ENCODE results near the gene GZMM.

Gene GZMM

GRCh38 chr19:572140-572742 lies 28.4 kb downstream of the GZMM start, which contains the start of gene BSG:
Gene BSG, plus strand, starts transcription at chr19:572596. Its CDS starts 39 bp downstream, at chr19:572635.
- H3K36me3 Mint-ChIP-seq (ENCODE audit: insufficient read depth): peaks cover 38% of the 10 kb centered on the region
- H3K27ac Mint-ChIP-seq: peak within 1 kb of the TSS; percentile 92
- peak within 1 kb of the TSS; percentile 92 for H3K4me3 Mint-ChIP-seq
- no peaks in the 10 kb centered on the region for H3K27me3 Mint-ChIP-seq
- ATAC-seq (replicated peaks): peak; percentile 85
- peaks cover 30 to 38% of the 10 kb centered on the region in 2 donors for H3K4me1 Mint-ChIP-seq (ENCODE audit: low read depth in 2 of 2)
- H3K9me3 Mint-ChIP-seq: no peaks in the 10 kb centered on the region
- peak; percentile 96 to 98 (median 98) for DNase-seq

- Mint-ChIP-seq H3K4me1 (ENCODE audit: low read depth in 2 of 2) (peaks cover 30 to 40% of the 10 kb centered on the region in 2 donors), H3K27me3 (no peaks in the 10 kb centered on the region), H3K36me3 (ENCODE audit: insufficient read depth) (peaks cover 38% of the 10 kb centered on the region), H3K27ac (peak overlapping the region; percentile 92), H3K9me3 (no peaks in the 10 kb centered on the region), H3K4me3 (peak overlapping the region; percentile 92)
- ATAC-seq (replicated peaks) (no peak), DNase-seq (no peak)
These were observed 29.1 kb downstream of the GZMM start for GRCh38 chr19:572743-573518.

- Mint-ChIP-seq H3K27me3 (no peaks in the 10 kb centered on the region), H3K4me3 (peak overlapping the region; percentile 92), H3K4me1 (ENCODE audit: low read depth in 2 of 2) (peaks cover 33 to 40% of the 10 kb centered on the region in 2 donors), H3K36me3 (ENCODE audit: insufficient read depth) (peaks cover 37% of the 10 kb centered on the region), H3K27ac (peak overlapping the region; percentile 85 to 92), H3K9me3 (no peaks in the 10 kb centered on the region)
- DNase-seq (no peak), ATAC-seq (replicated peaks) (no peak)
These were observed 29.6 kb downstream of the GZMM start for GRCh38 chr19:573519-573825.

GRCh38 chr19:574658-575526 lies 31.0 kb downstream of the GZMM start:
- peak overlapping the region; percentile 28 to 41 for H3K27ac Mint-ChIP-seq
- H3K4me1 Mint-ChIP-seq (ENCODE audit: low read depth in 2 of 2): peaks cover 34 to 40% of the 10 kb centered on the region in 2 donors
- H3K9me3 Mint-ChIP-seq: no peaks in the 10 kb centered on the region
- H3K36me3 Mint-ChIP-seq (ENCODE audit: insufficient read depth): peaks cover 37% of the 10 kb centered on the region
- ATAC-seq (replicated peaks): no peak
- H3K4me3 Mint-ChIP-seq: peak overlapping the region; percentile 92
- no peaks in the 10 kb centered on the region for H3K27me3 Mint-ChIP-seq
- no peak for DNase-seq

GRCh38 chr19:575527-576506 lies 32.0 kb downstream of the GZMM start:
- H3K27me3 Mint-ChIP-seq: no peaks in the 10 kb centered on the region
- no peaks in the 10 kb centered on the region for H3K9me3 Mint-ChIP-seq
- DNase-seq (no peak), ATAC-seq (replicated peaks) (no peak)
- H3K4me1 Mint-ChIP-seq (ENCODE audit: low read depth in 2 of 2): peaks cover 33 to 39% of the 10 kb centered on the region in 2 donors
- peak overlapping the region in 1 of 2 donors; percentile 41 for H3K27ac Mint-ChIP-seq
- H3K4me3 Mint-ChIP-seq: peak overlapping the region in 1 of 2 donors; percentile 92
- H3K36me3 Mint-ChIP-seq (ENCODE audit: insufficient read depth): peaks cover 36% of the 10 kb centered on the region

- no peaks in the 10 kb centered on the region for H3K9me3 Mint-ChIP-seq
- peak overlapping the region in 1 of 2 donors; percentile 41 for H3K27ac Mint-ChIP-seq
- DNase-seq: no peak
- H3K4me1 Mint-ChIP-seq (ENCODE audit: low read depth in 2 of 2): peaks cover 25 to 32% of the 10 kb centered on the region in 2 donors
- no peaks in the 10 kb centered on the region for H3K27me3 Mint-ChIP-seq
- peaks cover 29% of the 10 kb centered on the region for H3K36me3 Mint-ChIP-seq (ENCODE audit: insufficient read depth)
- no peak for ATAC-seq (replicated peaks)
- no peak overlapping the region for H3K4me3 Mint-ChIP-seq
These were observed 33.0 kb downstream of the GZMM start for GRCh38 chr19:576768-577438.

- Mint-ChIP-seq H3K27ac (no peak overlapping the region), H3K9me3 (no peaks in the 10 kb centered on the region), H3K36me3 (ENCODE audit: insufficient read depth) (peaks cover 29% of the 10 kb centered on the region), H3K4me1 (ENCODE audit: low read depth in 2 of 2) (peaks cover 18 to 29% of the 10 kb centered on the region in 2 donors), H3K4me3 (no peak overlapping the region), H3K27me3 (no peaks in the 10 kb centered on the region)
- ATAC-seq (replicated peaks) (no peak), DNase-seq (no peak)
These were observed 33.9 kb downstream of the GZMM start for GRCh38 chr19:577439-578392.

- Mint-ChIP-seq H3K4me3 (no peak overlapping the region), H3K4me1 (ENCODE audit: low read depth in 2 of 2) (peaks cover 15 to 27% of the 10 kb centered on the region in 2 donors), H3K27ac (peak overlapping the region in 1 of 2 donors; percentile 49), H3K27me3 (no peaks in the 10 kb centered on the region), H3K36me3 (ENCODE audit: insufficient read depth) (peaks cover 35% of the 10 kb centered on the region), H3K9me3 (no peaks in the 10 kb centered on the region)
- ATAC-seq (replicated peaks) (no peak), DNase-seq (no peak)
These were observed 35.4 kb downstream of the GZMM start for GRCh38 chr19:579111-579841.

- Mint-ChIP-seq H3K27ac (peak overlapping the region in 1 of 2 donors; percentile 49), H3K27me3 (no peaks in the 10 kb centered on the region), H3K4me1 (ENCODE audit: low read depth in 2 of 2) (peaks cover 12 to 22% of the 10 kb centered on the region in 2 donors), H3K4me3 (no peak overlapping the region), H3K9me3 (no peaks in the 10 kb centered on the region), H3K36me3 (ENCODE audit: insufficient read depth) (peaks cover 36% of the 10 kb centered on the region)
- ATAC-seq (replicated peaks): no peak
- DNase-seq: no peak
These were observed 35.9 kb downstream of the GZMM start for GRCh38 chr19:579842-580155.

- Mint-ChIP-seq H3K36me3 (ENCODE audit: insufficient read depth) (peaks cover 41% of the 10 kb centered on the region), H3K4me1 (ENCODE audit: low read depth in 2 of 2) (peaks cover 8 to 17% of the 10 kb centered on the region in 2 donors), H3K9me3 (no peaks in the 10 kb centered on the region), H3K27me3 (no peaks in the 10 kb centered on the region), H3K4me3 (no peak overlapping the region), H3K27ac (peak overlapping the region in 1 of 2 donors; percentile 49)
- no peak for ATAC-seq (replicated peaks)
- no peak for DNase-seq
These were observed 36.5 kb downstream of the GZMM start for GRCh38 chr19:580274-580835.
